ENCODE data around the gene CDC27. TPM values are rescaled to one million over a fixed set of nuclear protein-coding genes. Genes with fewer than 3 reads are reported as not detected.

CDC27 gene
- total RNA-seq, 2 donors from 2014 or later: 124 to 146 TPM

- H3K9me3 Mint-ChIP-seq: no peaks in the 10 kb centered on the region
- H3K27ac Mint-ChIP-seq: no peak overlapping the region
- no peaks in the 10 kb centered on the region for H3K27me3 Mint-ChIP-seq (ENCODE audit: low read depth)
- ATAC-seq (replicated peaks in 1 of 2): no peak
- DNase-seq: no peak
- H3K4me1 Mint-ChIP-seq (ENCODE audit: low read depth): peaks cover 22% of the 10 kb centered on the region
- H3K36me3 Mint-ChIP-seq (ENCODE audit: insufficient read depth in 2 of 2): no peaks in the 10 kb centered on the region
- no peak overlapping the region for H3K4me3 Mint-ChIP-seq
Measured at GRCh38 chr17:47214931-47215330, 25.8 kb upstream of the CDC27 start.

DNA sequence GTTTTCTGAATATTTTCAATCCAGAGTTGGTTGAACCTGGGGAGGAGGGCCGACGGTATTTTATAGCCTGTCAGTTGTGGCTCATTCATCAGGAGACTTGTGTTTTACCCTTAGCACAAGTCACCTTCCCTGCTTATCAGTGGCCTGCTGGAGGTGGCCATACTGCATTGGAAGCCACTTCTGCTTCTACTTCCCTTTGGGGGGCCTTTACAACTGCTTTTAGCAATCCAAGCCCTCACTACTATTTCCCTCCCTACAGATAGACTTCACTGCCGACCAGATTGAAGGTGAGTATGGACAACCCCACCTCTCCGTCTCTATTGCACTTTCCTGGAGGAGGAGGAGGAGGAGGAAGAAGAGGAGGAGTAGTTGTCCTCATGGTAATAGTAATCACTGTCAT, 24.4 kb upstream of the CDC27 start:
- DNase-seq (no peak), ATAC-seq (replicated peaks in 1 of 2) (no peak)
- H3K4me3 Mint-ChIP-seq: no peak overlapping the region
- H3K9me3 Mint-ChIP-seq: no peaks in the 10 kb centered on the region
- H3K27me3 Mint-ChIP-seq (ENCODE audit: low read depth): no peaks in the 10 kb centered on the region
- no peaks in the 10 kb centered on the region for H3K36me3 Mint-ChIP-seq (ENCODE audit: insufficient read depth in 2 of 2)
- H3K4me1 Mint-ChIP-seq (ENCODE audit: low read depth): peaks cover 8% of the 10 kb centered on the region
- H3K27ac Mint-ChIP-seq: no peak overlapping the region

DNA sequence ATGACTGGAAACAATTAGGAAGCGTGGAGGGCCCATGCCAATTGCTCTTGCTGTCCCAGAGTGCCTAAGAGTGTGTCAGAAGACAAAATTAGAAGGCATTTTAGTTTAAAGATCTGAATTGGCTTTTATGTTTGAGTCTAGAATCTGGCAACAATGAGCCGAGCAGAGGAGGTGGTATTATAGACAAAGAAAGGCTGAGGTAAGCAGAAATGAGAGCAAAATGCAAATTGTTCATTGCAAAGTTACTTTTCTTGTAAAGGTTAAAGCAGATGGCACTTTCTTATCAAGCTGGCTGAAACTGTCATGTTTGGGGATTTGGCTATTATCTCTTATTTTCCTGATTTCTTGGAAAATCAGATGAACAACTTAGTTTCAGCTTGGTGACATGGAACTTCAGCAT, 23.4 kb upstream of the CDC27 start:
- Mint-ChIP-seq H3K36me3 (ENCODE audit: insufficient read depth in 2 of 2) (no peaks in the 10 kb centered on the region), H3K27me3 (ENCODE audit: low read depth) (no peaks in the 10 kb centered on the region), H3K27ac (no peak overlapping the region), H3K9me3 (no peaks in the 10 kb centered on the region), H3K4me1 (ENCODE audit: low read depth) (no peaks in the 10 kb centered on the region), H3K4me3 (no peak overlapping the region)
- ATAC-seq (replicated peaks in 1 of 2): no peak
- DNase-seq: no peak

- H3K9me3 Mint-ChIP-seq: no peaks in the 10 kb centered on the region
- H3K36me3 Mint-ChIP-seq (ENCODE audit: insufficient read depth in 2 of 2): no peaks in the 10 kb centered on the region
- peaks cover 12% of the 10 kb centered on the region for H3K4me1 Mint-ChIP-seq (ENCODE audit: low read depth)
- no peak overlapping the region for H3K4me3 Mint-ChIP-seq
- DNase-seq (no peak), ATAC-seq (replicated peaks in 1 of 2) (no peak)
- H3K27ac Mint-ChIP-seq: no peak overlapping the region
- no peaks in the 10 kb centered on the region for H3K27me3 Mint-ChIP-seq (ENCODE audit: low read depth)
Measured at GRCh38 chr17:47210779-47211178, 21.7 kb upstream of the CDC27 start.

GRCh38 chr17:47210105-47210504, 21.0 kb upstream of the CDC27 start:
- ATAC-seq (replicated peaks in 1 of 2) (no peak), DNase-seq (no peak)
- Mint-ChIP-seq H3K27me3 (ENCODE audit: low read depth) (no peaks in the 10 kb centered on the region), H3K4me3 (no peak overlapping the region), H3K36me3 (ENCODE audit: insufficient read depth in 2 of 2) (no peaks in the 10 kb centered on the region), H3K9me3 (no peaks in the 10 kb centered on the region), H3K4me1 (ENCODE audit: low read depth) (peaks cover 19% of the 10 kb centered on the region), H3K27ac (no peak overlapping the region)

GRCh38 chr17:47209499-47209898, 20.4 kb upstream of the CDC27 start:
- no peak for DNase-seq
- Mint-ChIP-seq H3K4me1 (ENCODE audit: low read depth) (peaks cover 25% of the 10 kb centered on the region), H3K27me3 (ENCODE audit: low read depth) (no peaks in the 10 kb centered on the region), H3K36me3 (ENCODE audit: insufficient read depth in 2 of 2) (no peaks in the 10 kb centered on the region), H3K27ac (no peak overlapping the region), H3K4me3 (no peak overlapping the region), H3K9me3 (no peaks in the 10 kb centered on the region)
- no peak for ATAC-seq (replicated peaks in 1 of 2)

- H3K4me3 Mint-ChIP-seq: no peak within 1 kb of the TSS
- DNase-seq (no peak), ATAC-seq (replicated peaks in 1 of 2) (no peak)
- H3K27ac Mint-ChIP-seq: no peak within 1 kb of the TSS
- no peaks in the 10 kb centered on the region for H3K36me3 Mint-ChIP-seq (ENCODE audit: insufficient read depth in 2 of 2)
- H3K4me1 Mint-ChIP-seq (ENCODE audit: low read depth): peaks cover 31% of the 10 kb centered on the region
- no peaks in the 10 kb centered on the region for H3K27me3 Mint-ChIP-seq (ENCODE audit: low read depth)
- H3K9me3 Mint-ChIP-seq: no peaks in the 10 kb centered on the region
Measured at GRCh38 chr17:47208744-47209488, 19.8 kb upstream of the CDC27 start, which contains the start of gene MYL4. Gene MYL4, plus strand, starts transcription at chr17:47209348. Its CDS starts 75 bp downstream, at chr17:47209423.

DNA sequence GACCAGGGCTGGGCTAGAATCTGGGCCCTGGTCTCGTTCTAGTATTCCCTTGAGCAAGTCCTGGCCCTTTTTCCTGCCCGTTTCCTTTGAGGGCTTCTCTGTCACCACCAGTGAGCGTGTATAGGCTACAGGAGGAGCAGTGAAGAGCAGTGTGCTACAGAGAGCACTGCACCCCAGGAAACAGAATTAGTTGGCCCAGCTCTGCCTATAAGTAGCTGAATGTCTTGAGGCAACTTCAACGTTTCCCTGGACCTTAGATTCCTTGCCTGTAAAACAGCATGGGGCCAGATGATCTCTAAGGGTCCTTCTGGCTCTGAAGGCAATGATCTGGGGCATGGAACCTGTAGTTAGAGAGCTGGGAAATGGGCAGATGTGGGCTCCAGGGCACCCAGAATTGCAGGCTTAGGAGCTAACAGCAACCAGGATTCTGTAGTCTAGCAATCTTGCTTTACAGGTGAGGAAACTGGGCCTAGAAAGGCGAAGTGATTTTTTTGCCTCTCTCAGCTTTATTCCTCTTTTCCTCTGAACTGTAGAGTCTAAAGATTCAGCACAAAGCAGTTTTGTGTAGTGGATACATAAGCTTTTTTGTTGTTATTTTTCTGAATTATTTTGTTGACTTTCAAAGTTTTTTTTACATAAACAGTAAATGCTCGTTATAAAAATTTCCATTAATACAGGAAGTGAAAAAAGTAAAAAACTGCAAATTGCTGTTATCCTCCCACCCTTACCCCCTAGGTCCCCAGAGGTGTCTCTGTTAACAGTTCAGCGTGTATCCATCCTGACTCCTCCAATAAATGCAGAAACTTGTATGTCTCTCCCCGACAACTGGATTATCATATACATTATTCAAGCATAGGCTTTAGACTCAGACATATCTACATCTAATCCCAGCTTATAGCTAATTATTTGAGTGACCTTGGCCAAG, 18.3 kb upstream of the CDC27 start:
- ATAC-seq (replicated peaks in 1 of 2) (no peak), DNase-seq (no peak)
- Mint-ChIP-seq H3K4me3 (no peak overlapping the region), H3K27ac (no peak overlapping the region), H3K27me3 (ENCODE audit: low read depth) (no peaks in the 10 kb centered on the region), H3K4me1 (ENCODE audit: low read depth) (peaks cover 37% of the 10 kb centered on the region), H3K36me3 (ENCODE audit: insufficient read depth in 2 of 2) (no peaks in the 10 kb centered on the region), H3K9me3 (no peaks in the 10 kb centered on the region)

- ATAC-seq (replicated peaks in 1 of 2) (peak; percentile 53 to 58), DNase-seq (peak; percentile 65 to 74)
- H3K4me3 Mint-ChIP-seq: peak overlapping the region; percentile 72 to 79
- H3K27me3 Mint-ChIP-seq (ENCODE audit: low read depth): no peaks in the 10 kb centered on the region
- peak overlapping the region; percentile 75 for H3K27ac Mint-ChIP-seq
- H3K4me1 Mint-ChIP-seq (ENCODE audit: low read depth): peaks cover 44% of the 10 kb centered on the region
- no peaks in the 10 kb centered on the region for H3K9me3 Mint-ChIP-seq
- no peaks in the 10 kb centered on the region for H3K36me3 Mint-ChIP-seq (ENCODE audit: insufficient read depth in 2 of 2)
Measured at GRCh38 chr17:47205419-47205963, 16.4 kb upstream of the CDC27 start.

DNA sequence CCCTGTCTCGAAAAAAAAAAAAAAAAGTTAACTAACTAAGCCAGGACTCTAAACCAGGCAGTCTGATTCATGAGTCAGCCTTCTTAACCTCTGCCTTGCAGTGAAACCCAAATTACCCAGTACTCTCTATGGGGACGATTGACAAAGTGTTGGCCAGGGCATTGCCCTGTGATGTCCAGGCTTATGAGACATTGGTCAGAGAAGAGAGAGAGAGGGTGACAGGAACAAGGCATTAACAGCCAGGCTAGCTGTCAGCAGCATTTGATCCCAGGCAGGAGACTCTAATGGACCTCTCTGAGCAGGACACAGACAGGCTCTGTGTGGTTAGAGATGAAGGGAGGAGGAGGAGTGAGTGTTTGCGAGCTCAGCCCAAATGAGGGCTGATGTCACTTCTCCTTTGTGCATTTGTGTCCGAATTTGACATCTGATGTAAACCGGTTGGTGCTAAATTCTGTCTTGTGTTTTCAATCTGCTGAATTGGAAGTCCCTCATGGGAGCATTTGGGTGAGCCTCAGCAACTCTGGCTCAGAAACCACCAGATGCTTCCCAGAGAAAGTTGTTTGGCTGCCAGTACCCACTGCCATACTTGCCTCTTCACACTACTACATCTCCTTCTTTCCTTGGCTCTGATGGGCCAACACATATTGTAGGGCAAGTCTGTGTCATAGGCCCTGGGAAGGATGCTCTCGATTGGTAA, 15.8 kb upstream of the CDC27 start:
- peak overlapping the region; percentile 75 for H3K27ac Mint-ChIP-seq
- no peaks in the 10 kb centered on the region for H3K27me3 Mint-ChIP-seq (ENCODE audit: low read depth)
- no peaks in the 10 kb centered on the region for H3K36me3 Mint-ChIP-seq (ENCODE audit: insufficient read depth in 2 of 2)
- DNase-seq: peak; percentile 44 to 47
- no peaks in the 10 kb centered on the region for H3K9me3 Mint-ChIP-seq
- peak overlapping the region; percentile 72 to 79 for H3K4me3 Mint-ChIP-seq
- ATAC-seq (replicated peaks in 1 of 2): peak; percentile 78 to 80
- H3K4me1 Mint-ChIP-seq (ENCODE audit: low read depth): peaks cover 50% of the 10 kb centered on the region

- Mint-ChIP-seq H3K4me1 (ENCODE audit: low read depth) (peaks cover 52% of the 10 kb centered on the region), H3K4me3 (peak overlapping the region; percentile 72 to 79), H3K9me3 (no peaks in the 10 kb centered on the region), H3K27me3 (ENCODE audit: low read depth) (no peaks in the 10 kb centered on the region), H3K36me3 (ENCODE audit: insufficient read depth in 2 of 2) (no peaks in the 10 kb centered on the region), H3K27ac (peak overlapping the region; percentile 75)
- ATAC-seq (replicated peaks in 1 of 2) (peak; percentile 84), DNase-seq (peak; percentile 72 to 79)
Measured at GRCh38 chr17:47203984-47204721, 15.1 kb upstream of the CDC27 start.

DNA sequence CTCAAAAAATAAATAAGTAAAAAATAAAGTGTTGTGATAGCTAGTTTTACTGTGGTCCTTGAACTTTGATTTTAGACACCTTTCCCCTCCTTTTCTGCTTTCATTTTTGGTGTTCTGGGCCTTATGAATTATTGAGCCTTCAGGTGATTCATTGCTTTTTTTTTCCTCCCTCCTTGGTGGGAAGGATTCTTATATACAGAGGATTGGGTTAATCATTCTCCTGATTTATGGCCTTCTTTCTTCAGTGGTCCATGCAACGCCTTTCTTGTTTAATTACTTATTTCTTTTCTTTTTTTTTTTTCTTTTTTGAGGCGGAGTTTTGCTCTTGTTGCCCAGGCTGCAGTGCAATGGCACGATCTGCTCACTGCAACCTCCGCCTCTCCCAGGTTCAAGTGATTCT, 12.1 kb upstream of the CDC27 start:
- Mint-ChIP-seq H3K27me3 (ENCODE audit: low read depth) (no peaks in the 10 kb centered on the region), H3K9me3 (no peaks in the 10 kb centered on the region), H3K27ac (no peak overlapping the region), H3K4me3 (no peak overlapping the region), H3K4me1 (ENCODE audit: low read depth) (peaks cover 44% of the 10 kb centered on the region), H3K36me3 (ENCODE audit: insufficient read depth in 2 of 2) (no peaks in the 10 kb centered on the region)
- DNase-seq: no peak
- ATAC-seq (replicated peaks in 1 of 2): no peak
